Measurements from ENCODE around the gene ETV4.

DNA sequence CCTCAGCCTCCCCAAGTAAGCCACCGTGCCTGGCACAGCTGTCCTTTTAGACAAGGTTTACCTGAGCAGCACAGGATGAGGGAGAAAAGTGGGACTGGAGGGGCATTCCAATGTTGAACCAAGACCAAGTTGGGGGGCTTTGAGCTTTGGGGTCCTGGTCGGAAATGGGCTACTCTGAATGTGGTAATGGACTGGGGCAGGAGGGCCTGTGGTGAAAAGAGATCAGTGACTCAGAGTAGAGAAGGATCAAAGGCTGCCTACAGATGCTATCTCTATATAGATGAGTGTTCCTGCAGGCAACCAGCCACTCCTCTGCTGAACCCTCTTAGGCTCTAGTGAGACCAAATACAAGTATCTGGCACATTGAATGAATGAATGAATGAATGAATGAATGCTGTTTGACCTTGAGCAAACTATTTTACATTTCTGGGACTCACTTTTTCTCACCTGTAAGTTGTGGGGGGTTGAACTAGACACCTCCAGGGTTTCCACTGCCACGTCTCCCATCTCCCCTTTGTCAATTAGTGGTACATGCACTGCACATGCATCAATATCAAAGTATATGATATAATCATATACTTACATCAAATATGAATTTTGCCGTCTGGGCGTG lies 26.3 kb upstream of the ETV4 start:
- TF ChIP-seq, protein P1, sequence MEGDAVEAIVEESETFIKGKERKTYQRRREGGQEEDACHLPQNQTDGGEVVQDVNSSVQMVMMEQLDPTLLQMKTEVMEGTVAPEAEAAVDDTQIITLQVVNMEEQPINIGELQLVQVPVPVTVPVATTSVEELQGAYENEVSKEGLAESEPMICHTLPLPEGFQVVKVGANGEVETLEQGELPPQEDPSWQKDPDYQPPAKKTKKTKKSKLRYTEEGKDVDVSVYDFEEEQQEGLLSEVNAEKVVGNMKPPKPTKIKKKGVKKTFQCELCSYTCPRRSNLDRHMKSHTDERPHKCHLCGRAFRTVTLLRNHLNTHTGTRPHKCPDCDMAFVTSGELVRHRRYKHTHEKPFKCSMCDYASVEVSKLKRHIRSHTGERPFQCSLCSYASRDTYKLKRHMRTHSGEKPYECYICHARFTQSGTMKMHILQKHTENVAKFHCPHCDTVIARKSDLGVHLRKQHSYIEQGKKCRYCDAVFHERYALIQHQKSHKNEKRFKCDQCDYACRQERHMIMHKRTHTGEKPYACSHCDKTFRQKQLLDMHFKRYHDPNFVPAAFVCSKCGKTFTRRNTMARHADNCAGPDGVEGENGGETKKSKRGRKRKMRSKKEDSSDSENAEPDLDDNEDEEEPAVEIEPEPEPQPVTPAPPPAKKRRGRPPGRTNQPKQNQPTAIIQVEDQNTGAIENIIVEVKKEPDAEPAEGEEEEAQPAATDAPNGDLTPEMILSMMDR (IDR thresholded peaks at IDR 0.05) = no peak
- no peak for TF ChIP-seq POLR2A (IDR thresholded peaks at IDR 0.05)

Data from esophagus squamous epithelium (tissue), 4 donors.